Measurements from ENCODE around the gene C1orf210.

The C1orf210 gene

GRCh38 chr1:43279666-43280065 lies 5.7 kb downstream of the C1orf210 start:
- H3F3A ChIP-seq (ENCODE audit: control insufficient read depth, insufficient read depth): no peaks in the 10 kb centered on the region
- H3K79me2 ChIP-seq (ENCODE audit: control insufficient read depth, low read length): no peaks in the 10 kb centered on the region
- H3K4me3 ChIP-seq (ENCODE audit: low read length): no peak overlapping the region
- no peaks in the 10 kb centered on the region for H4K20me1 ChIP-seq (ENCODE audit: control insufficient read depth, insufficient read depth, low read depth, low read length)
- H3K27ac ChIP-seq (ENCODE audit: low read depth, low read length): no peak overlapping the region
- TF ChIP-seq EZH2phosphoT487 (IDR thresholded peaks at IDR 0.05; ENCODE audit: borderline replicate concordance, low read length): no peak
- TF ChIP-seq, protein P1, sequence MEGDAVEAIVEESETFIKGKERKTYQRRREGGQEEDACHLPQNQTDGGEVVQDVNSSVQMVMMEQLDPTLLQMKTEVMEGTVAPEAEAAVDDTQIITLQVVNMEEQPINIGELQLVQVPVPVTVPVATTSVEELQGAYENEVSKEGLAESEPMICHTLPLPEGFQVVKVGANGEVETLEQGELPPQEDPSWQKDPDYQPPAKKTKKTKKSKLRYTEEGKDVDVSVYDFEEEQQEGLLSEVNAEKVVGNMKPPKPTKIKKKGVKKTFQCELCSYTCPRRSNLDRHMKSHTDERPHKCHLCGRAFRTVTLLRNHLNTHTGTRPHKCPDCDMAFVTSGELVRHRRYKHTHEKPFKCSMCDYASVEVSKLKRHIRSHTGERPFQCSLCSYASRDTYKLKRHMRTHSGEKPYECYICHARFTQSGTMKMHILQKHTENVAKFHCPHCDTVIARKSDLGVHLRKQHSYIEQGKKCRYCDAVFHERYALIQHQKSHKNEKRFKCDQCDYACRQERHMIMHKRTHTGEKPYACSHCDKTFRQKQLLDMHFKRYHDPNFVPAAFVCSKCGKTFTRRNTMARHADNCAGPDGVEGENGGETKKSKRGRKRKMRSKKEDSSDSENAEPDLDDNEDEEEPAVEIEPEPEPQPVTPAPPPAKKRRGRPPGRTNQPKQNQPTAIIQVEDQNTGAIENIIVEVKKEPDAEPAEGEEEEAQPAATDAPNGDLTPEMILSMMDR (IDR thresholded peaks at IDR 0.05; ENCODE audit: low read depth, low read length, poor library complexity, severe bottlenecking): no peak
- H3K9me2 ChIP-seq (replicated peaks; ENCODE audit: control insufficient read depth, low read length): no peaks in the 10 kb centered on the region
- H3K9me3 ChIP-seq (ENCODE audit: control insufficient read depth, insufficient read depth, low read length): no peaks in the 10 kb centered on the region
- peaks cover under 1% of the 10 kb centered on the region; the same call in 1 of the 2 replicates for H3K4me1 ChIP-seq (ENCODE audit: control insufficient read depth, low read length)
- H3K4me2 ChIP-seq (ENCODE audit: low read length): no peak overlapping the region
- H3K27me3 ChIP-seq (ENCODE audit: control insufficient read depth, low read length): no peaks in the 10 kb centered on the region
- no peaks in the 10 kb centered on the region for H3K36me3 ChIP-seq (ENCODE audit: control insufficient read depth, low read length)

DNA sequence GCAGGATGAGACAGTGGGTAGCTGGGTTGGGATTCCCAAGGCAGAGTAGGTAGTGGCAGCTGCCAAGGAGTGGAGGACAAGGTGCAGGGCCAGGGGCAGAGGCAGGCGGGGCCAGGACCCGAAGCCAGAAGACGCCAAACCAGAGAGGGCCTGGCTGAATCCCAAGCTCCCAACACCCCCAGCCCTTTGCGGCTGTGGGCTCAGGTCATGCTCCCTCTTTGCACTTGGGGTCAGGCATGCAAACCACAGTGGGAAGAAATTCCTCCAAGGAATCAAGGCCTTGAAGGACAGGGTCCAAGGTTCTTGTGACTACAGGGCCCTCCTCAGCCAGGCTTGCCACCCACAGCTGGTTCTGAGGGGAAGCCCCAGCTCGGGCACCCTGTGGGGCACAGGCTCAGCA lies 6.2 kb downstream of the C1orf210 start:
- Histone ChIP-seq H3K9me2 (replicated peaks; ENCODE audit: control insufficient read depth, low read length) (no peaks in the 10 kb centered on the region), H3K27me3 (ENCODE audit: control insufficient read depth, low read length) (no peaks in the 10 kb centered on the region), H3K27ac (ENCODE audit: low read depth, low read length) (no peak overlapping the region), H3F3A (ENCODE audit: control insufficient read depth, insufficient read depth) (no peaks in the 10 kb centered on the region), H3K9me3 (ENCODE audit: control insufficient read depth, insufficient read depth, low read length) (no peaks in the 10 kb centered on the region), H3K4me1 (ENCODE audit: control insufficient read depth, low read length) (peaks cover 5% of the 10 kb centered on the region), H3K4me2 (ENCODE audit: low read length) (no peak overlapping the region), H3K79me2 (ENCODE audit: control insufficient read depth, low read length) (no peaks in the 10 kb centered on the region), H3K4me3 (ENCODE audit: low read length) (no peak overlapping the region), H4K20me1 (ENCODE audit: control insufficient read depth, insufficient read depth, low read depth, low read length) (no peaks in the 10 kb centered on the region), H3K36me3 (ENCODE audit: control insufficient read depth, low read length) (no peaks in the 10 kb centered on the region)
- TF ChIP-seq EZH2phosphoT487 (IDR thresholded peaks at IDR 0.05; ENCODE audit: borderline replicate concordance, low read length): no peak
- TF ChIP-seq, protein P1 (IDR thresholded peaks at IDR 0.05; ENCODE audit: low read depth, low read length, poor library complexity, severe bottlenecking): no peak

DNA sequence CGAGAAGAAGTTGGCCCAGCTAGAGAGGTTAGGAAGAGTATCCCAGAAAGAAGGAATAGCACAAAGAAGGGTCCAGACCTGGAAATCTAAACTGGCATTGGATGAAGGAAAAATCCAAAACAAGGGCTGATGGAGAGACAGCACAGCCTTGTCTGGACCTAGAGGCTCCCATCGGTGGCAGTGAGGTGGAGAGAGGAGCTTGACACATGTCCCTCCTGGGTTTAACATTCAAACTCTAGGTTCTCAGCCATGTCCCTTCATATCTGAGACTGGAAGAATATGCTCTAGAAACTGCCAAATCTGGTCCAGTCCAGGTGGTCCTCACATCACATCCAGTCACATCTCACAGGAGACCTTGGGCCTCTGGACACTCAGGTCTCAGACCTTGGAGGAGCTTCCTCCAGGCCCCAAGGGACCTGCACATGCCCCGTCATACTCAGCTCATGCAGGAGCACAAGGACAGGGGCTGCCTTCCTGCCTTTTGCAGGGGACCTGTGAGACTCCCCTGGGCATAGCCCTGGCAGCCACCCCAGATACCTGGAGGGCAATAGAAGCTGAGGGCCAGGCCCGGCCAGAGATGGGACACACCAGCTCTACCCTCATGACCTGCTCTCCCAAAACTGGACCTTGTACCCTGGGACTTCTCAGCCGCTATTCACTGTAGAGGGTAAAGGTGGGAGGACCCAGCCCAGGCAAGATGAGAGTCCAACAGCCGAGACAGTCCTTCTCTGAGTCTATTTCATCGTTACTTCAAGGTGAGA lies 8.1 kb downstream of the C1orf210 start:
- Histone ChIP-seq H3K4me3 (ENCODE audit: low read length) (no peak overlapping the region), H3K27ac (ENCODE audit: low read depth, low read length) (no peak overlapping the region)

More for the DNA sequence above, 8.1 kb downstream of the C1orf210 start:
- TF ChIP-seq EZH2phosphoT487 (IDR thresholded peaks at IDR 0.05; ENCODE audit: borderline replicate concordance, low read length): no peak
- TF ChIP-seq, protein P1 (IDR thresholded peaks at IDR 0.05; ENCODE audit: low read depth, low read length, poor library complexity, severe bottlenecking): no peak
- Histone ChIP-seq H3K9me2 (replicated peaks; ENCODE audit: control insufficient read depth, low read length) (no peaks in the 10 kb centered on the region), H3K4me2 (ENCODE audit: low read length) (no peak overlapping the region), H3K4me1 (ENCODE audit: control insufficient read depth, low read length) (peaks cover 7% of the 10 kb centered on the region), H3K36me3 (ENCODE audit: control insufficient read depth, low read length) (no peaks in the 10 kb centered on the region), H3K27me3 (ENCODE audit: control insufficient read depth, low read length) (no peaks in the 10 kb centered on the region), H4K20me1 (ENCODE audit: control insufficient read depth, insufficient read depth, low read depth, low read length) (no peaks in the 10 kb centered on the region), H3K79me2 (ENCODE audit: control insufficient read depth, low read length) (no peaks in the 10 kb centered on the region), H3K9me3 (ENCODE audit: control insufficient read depth, insufficient read depth, low read length) (no peaks in the 10 kb centered on the region), H3F3A (ENCODE audit: control insufficient read depth, insufficient read depth) (no peaks in the 10 kb centered on the region)

All from DOHH2 (cell line).